ENCODE measurements around the gene PLSCR1. TPM values are rescaled to one million over a fixed set of nuclear protein-coding genes. Genes with fewer than 3 reads are reported as not detected.

PLSCR1 gene
- total RNA-seq, 1 experiment from 2014 or later: 52.7 TPM

DNA sequence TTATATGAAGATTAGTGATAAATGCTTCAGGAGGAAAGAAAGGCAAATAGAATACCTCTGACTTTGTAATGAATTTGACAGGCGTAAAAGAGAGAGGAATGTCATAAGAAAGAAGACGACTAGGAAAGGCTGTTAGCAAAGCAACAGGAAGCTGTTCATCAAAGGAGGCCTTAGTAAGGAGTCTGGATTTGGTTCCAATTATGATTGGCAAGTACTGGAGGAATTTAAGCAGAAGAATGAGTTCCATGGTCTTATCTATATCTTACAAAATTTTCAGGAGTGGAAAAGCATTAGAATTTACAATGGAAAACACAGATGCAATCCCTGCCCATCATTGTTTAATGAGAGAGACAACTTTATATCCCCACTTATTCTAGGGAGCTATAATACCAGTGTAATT, 13.8 kb downstream of the PLSCR1 start:
- no peak for DNase-seq (ENCODE audit: low read depth, low spot score)
- peak overlapping the region; percentile 3; the same call in 1 of the 2 replicates for H3K27ac ChIP-seq (ENCODE audit: low read length)
- no peaks in the 10 kb centered on the region; the same call in 1 of the 2 replicates for H3K36me3 ChIP-seq (ENCODE audit: control insufficient read depth, insufficient read depth, low read length)
- peaks cover under 1% of the 10 kb centered on the region; the same call in 1 of the 2 replicates for H3K4me1 ChIP-seq (ENCODE audit: control insufficient read depth, insufficient read depth, low read length)
- in situ Hi-C loops (cut with HindIII; ENCODE audit: low pct_unique_long_range_greater_than_20kb, low sequenced_read_pairs) (no loop called here), intact Hi-C loops (cut with micrococcal nuclease; ENCODE audit: unreplicated experiment) (no loop called here)
- ATAC-seq: no peak
- no peak overlapping the region for H3K4me3 ChIP-seq (ENCODE audit: low read depth in 2 of 2, low read length in 2 of 2)
- TF ChIP-seq, protein P1, sequence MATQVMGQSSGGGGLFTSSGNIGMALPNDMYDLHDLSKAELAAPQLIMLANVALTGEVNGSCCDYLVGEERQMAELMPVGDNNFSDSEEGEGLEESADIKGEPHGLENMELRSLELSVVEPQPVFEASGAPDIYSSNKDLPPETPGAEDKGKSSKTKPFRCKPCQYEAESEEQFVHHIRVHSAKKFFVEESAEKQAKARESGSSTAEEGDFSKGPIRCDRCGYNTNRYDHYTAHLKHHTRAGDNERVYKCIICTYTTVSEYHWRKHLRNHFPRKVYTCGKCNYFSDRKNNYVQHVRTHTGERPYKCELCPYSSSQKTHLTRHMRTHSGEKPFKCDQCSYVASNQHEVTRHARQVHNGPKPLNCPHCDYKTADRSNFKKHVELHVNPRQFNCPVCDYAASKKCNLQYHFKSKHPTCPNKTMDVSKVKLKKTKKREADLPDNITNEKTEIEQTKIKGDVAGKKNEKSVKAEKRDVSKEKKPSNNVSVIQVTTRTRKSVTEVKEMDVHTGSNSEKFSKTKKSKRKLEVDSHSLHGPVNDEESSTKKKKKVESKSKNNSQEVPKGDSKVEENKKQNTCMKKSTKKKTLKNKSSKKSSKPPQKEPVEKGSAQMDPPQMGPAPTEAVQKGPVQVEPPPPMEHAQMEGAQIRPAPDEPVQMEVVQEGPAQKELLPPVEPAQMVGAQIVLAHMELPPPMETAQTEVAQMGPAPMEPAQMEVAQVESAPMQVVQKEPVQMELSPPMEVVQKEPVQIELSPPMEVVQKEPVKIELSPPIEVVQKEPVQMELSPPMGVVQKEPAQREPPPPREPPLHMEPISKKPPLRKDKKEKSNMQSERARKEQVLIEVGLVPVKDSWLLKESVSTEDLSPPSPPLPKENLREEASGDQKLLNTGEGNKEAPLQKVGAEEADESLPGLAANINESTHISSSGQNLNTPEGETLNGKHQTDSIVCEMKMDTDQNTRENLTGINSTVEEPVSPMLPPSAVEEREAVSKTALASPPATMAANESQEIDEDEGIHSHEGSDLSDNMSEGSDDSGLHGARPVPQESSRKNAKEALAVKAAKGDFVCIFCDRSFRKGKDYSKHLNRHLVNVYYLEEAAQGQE (IDR thresholded peaks at IDR 0.05; ENCODE audit: insufficient read depth in 1 of 2, low read depth in 2 of 2, low read length in 1 of 2): no peak
- TF ChIP-seq TCF7L2 (IDR thresholded peaks at IDR 0.05; ENCODE audit: low read depth, low read length) (no peak), SIN3A (IDR thresholded peaks at IDR 0.05; ENCODE audit: borderline replicate concordance, insufficient read depth, low read depth, low read length) (no peak), POLR2AphosphoS5 (IDR thresholded peaks at IDR 0.05; ENCODE audit: low read depth, low read length) (no peak)
- TF ChIP-seq, protein P2, sequence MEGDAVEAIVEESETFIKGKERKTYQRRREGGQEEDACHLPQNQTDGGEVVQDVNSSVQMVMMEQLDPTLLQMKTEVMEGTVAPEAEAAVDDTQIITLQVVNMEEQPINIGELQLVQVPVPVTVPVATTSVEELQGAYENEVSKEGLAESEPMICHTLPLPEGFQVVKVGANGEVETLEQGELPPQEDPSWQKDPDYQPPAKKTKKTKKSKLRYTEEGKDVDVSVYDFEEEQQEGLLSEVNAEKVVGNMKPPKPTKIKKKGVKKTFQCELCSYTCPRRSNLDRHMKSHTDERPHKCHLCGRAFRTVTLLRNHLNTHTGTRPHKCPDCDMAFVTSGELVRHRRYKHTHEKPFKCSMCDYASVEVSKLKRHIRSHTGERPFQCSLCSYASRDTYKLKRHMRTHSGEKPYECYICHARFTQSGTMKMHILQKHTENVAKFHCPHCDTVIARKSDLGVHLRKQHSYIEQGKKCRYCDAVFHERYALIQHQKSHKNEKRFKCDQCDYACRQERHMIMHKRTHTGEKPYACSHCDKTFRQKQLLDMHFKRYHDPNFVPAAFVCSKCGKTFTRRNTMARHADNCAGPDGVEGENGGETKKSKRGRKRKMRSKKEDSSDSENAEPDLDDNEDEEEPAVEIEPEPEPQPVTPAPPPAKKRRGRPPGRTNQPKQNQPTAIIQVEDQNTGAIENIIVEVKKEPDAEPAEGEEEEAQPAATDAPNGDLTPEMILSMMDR (IDR thresholded peaks at IDR 0.05): no peak
- ChIA-PET CTCF (no interaction called here), POLR2A (no interaction called here)
- no peaks in the 10 kb centered on the region for H3K27me3 ChIP-seq (ENCODE audit: control insufficient read depth, insufficient read depth, low read length)
- H3K9me3 ChIP-seq (ENCODE audit: control insufficient read depth, insufficient read depth, low read depth, low read length): no peaks in the 10 kb centered on the region
- BruUV-seq (replicated peaks): no TSS peak

DNA sequence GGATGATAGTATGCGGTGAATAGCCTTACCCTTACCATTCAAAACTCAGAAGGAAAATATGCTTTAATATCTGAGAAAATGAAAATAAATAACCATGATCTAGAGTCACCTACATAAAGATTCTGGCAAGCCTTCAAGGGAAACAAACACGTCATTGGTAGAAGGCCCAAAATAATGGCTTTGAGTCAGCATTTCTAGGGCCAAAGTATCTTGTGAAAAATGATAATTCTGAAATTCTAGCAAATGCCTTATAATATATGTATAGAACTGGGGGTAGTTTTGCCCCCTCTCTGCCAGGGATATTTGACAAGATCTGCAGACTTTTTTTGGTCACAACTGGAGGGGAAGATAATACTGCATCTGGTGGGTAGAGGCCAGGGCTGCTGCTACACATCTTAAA, 15.4 kb downstream of the PLSCR1 start:
- H3K36me3 ChIP-seq (ENCODE audit: control insufficient read depth, insufficient read depth, low read length): no peaks in the 10 kb centered on the region; the same call in 1 of the 2 replicates
- intact Hi-C loops (cut with micrococcal nuclease; ENCODE audit: unreplicated experiment): no loop called here
- ATAC-seq (no peak), DNase-seq (ENCODE audit: low read depth, low spot score) (no peak)
- ChIA-PET POLR2A (no interaction called here), CTCF (no interaction called here)
- H3K27me3 ChIP-seq (ENCODE audit: control insufficient read depth, insufficient read depth, low read length): no peaks in the 10 kb centered on the region
- no peak overlapping the region for H3K4me3 ChIP-seq (ENCODE audit: low read depth in 2 of 2, low read length in 2 of 2)
- no peak overlapping the region for H3K27ac ChIP-seq (ENCODE audit: low read length)
- in situ Hi-C loops (cut with HindIII; ENCODE audit: low pct_unique_long_range_greater_than_20kb, low sequenced_read_pairs): no loop called here
- BruUV-seq (replicated peaks): no TSS peak
- TF ChIP-seq TCF7L2 (IDR thresholded peaks at IDR 0.05; ENCODE audit: low read depth, low read length) (no peak), SIN3A (IDR thresholded peaks at IDR 0.05; ENCODE audit: borderline replicate concordance, insufficient read depth, low read depth, low read length) (no peak), POLR2AphosphoS5 (IDR thresholded peaks at IDR 0.05; ENCODE audit: low read depth, low read length) (no peak)
- TF ChIP-seq, protein P2 (IDR thresholded peaks at IDR 0.05): no peak
- TF ChIP-seq, protein P1 (IDR thresholded peaks at IDR 0.05; ENCODE audit: insufficient read depth in 1 of 2, low read depth in 2 of 2, low read length in 1 of 2): no peak
- no peaks in the 10 kb centered on the region for H3K9me3 ChIP-seq (ENCODE audit: control insufficient read depth, insufficient read depth, low read depth, low read length)
- H3K4me1 ChIP-seq (ENCODE audit: control insufficient read depth, insufficient read depth, low read length): peaks cover 15% of the 10 kb centered on the region; the same call in 1 of the 2 replicates
